Smooth muscle cell (in vitro differentiated cells): ENCODE measurements around the gene KRTCAP3. TPM values are rescaled to one million over a fixed set of nuclear protein-coding genes. Genes with fewer than 3 reads are reported as not detected.

Source experiments
- DNase-seq: peaks from one replicate; lab custom pipeline; 2025; ENCODE audit not compliant: unreplicated experiment; lab: John Stamatoyannopoulos, UW
- H2AFZ ChIP-seq: fragments of 200-600 bp; sonication (generic); 2 replicates; pipeline ENCODE4 v1.6.0; 2016; ENCODE audit warnings: antibody characterized with exemption, low read depth, mild to moderate bottlenecking
- H3F3A ChIP-seq: fragments of 200-600 bp; sonication (generic); 2 replicates; pipeline ENCODE4 v1.6.0; 2017; ENCODE audit warnings: antibody characterized with exemption, low read depth
- H3K27ac ChIP-seq: fragments of 200-600 bp; sonication (generic); 2 replicates; pipeline ENCODE4 v1.5.1; 2016; ENCODE audit warnings: low read depth, mild to moderate bottlenecking
- H3K27me3 ChIP-seq: fragments of 200-600 bp; sonication (generic); 2 replicates; pipeline ENCODE4 v1.6.1; 2016; ENCODE audit warnings: low read depth, mild to moderate bottlenecking
- H3K36me3 ChIP-seq: fragments of 200-600 bp; sonication (generic); 2 replicates; pipeline ENCODE4 v1.5.1; 2016; ENCODE audit warnings: low read depth
- H3K4me1 ChIP-seq: fragments of 200-600 bp; sonication (generic); 2 replicates; pipeline ENCODE4 v1.5.1; 2016; ENCODE audit warnings: low read depth
- H3K4me2 ChIP-seq: fragments of 200-600 bp; sonication (generic); 2 replicates; pipeline ENCODE4 v1.6.0; 2016; ENCODE audit warnings: mild to moderate bottlenecking
- H3K4me3 ChIP-seq: fragments of 200-600 bp; sonication (generic); 2 replicates; pipeline ENCODE4 v1.5.1; 2016; ENCODE audit warnings: mild to moderate bottlenecking
- H3K79me2 ChIP-seq: fragments of 200-600 bp; sonication (generic); 2 replicates; pipeline ENCODE4 v1.6.0; 2016; ENCODE audit warnings: low read depth, mild to moderate bottlenecking
- H3K9ac ChIP-seq: fragments of 200-600 bp; sonication (generic); 2 replicates; pipeline ENCODE4 v1.6.0; 2016; ENCODE audit warnings: low read depth
- H3K9me3 ChIP-seq: fragments of 200-600 bp; sonication (generic); replicated peaks from 2 replicates; pipeline ENCODE4 v1.5.1; 2016; ENCODE audit warnings: low read depth
- H4K20me1 ChIP-seq: fragments of 200-600 bp; sonication (generic); 2 replicates; pipeline ENCODE4 v1.6.0; 2016; ENCODE audit warnings: low read depth
- CTCF ChIP-seq: fragments of 200-600 bp; sonication (generic); IDR thresholded peaks from 2 replicates; pipeline ENCODE4 v1.5.1; 2017; ENCODE audit warnings: borderline replicate concordance, mild to moderate bottlenecking, antibody characterized with exemption; ENCODE audit not compliant: insufficient read depth, poor library complexity, severe bottlenecking
- WGBS: methylation state at CpG from one replicate; pipeline ENCODE4 v1.1.7; 2016; ENCODE audit warnings: low lambda C conversion rate; 5-methylcytosine and 5-hydroxymethylcytosine counted together
- polyA plus RNA-seq: library from polyadenylated mRNA; unstranded; fragments of >200 nt; fragmentation: Nextera tagmentation; extraction: Ambion mirVana; gene quantifications from 2 replicates; pipeline ENCODE4 v1.2.1, GENCODE V29; 2016
- total RNA-seq: library from RNA; depleted of rRNA; stranded (reverse); fragments of >200 nt; gene quantifications from 2 replicates; pipeline ENCODE4 v1.2.3, GENCODE V29; 2014

Gene KRTCAP3
- total and polyA plus RNA-seq, 2 experiments from 2014 or later: 2.9 to 3.2 TPM

DNA sequence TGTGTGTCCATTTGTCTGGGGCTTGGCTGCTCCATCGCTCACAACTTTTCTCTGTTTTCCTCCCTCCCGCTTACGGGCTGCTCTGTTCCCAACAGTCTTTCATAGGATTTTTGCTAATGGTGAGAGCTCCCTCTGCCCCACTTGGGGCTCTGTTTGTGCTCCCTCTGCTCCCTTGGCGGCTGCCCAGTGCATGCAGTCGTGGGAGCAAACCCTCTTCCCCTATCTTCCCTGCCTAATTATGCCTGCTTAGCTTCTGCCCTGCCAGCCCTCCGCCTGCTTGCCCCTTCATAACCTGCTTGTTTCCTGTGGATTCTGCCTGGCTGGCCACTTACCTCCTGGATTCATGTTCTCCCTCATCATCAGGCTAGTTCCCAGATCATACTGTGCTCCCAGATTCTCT, 6.6 kb upstream of the KRTCAP3 start:
- peaks cover 37% of the 10 kb centered on the region for H3K36me3 ChIP-seq
- no peaks in the 10 kb centered on the region for H3K9me3 ChIP-seq
- H4K20me1 ChIP-seq: peaks cover 84% of the 10 kb centered on the region
- no peak for DNase-seq
- peaks cover 33% of the 10 kb centered on the region for H3K79me2 ChIP-seq
- H3F3A ChIP-seq: peaks cover 36% of the 10 kb centered on the region
- no peaks in the 10 kb centered on the region for H3K27me3 ChIP-seq
- no peak overlapping the region for H3K4me2 ChIP-seq
- H2AFZ ChIP-seq: no peak overlapping the region
- no peak for TF ChIP-seq CTCF
- 97% methylated on average over 6 of the region's 6 CpGs for WGBS
- H3K27ac ChIP-seq: no peak overlapping the region
- no peak overlapping the region for H3K9ac ChIP-seq
- H3K4me1 ChIP-seq: peaks cover 3% of the 10 kb centered on the region
- no peak overlapping the region for H3K4me3 ChIP-seq

DNA sequence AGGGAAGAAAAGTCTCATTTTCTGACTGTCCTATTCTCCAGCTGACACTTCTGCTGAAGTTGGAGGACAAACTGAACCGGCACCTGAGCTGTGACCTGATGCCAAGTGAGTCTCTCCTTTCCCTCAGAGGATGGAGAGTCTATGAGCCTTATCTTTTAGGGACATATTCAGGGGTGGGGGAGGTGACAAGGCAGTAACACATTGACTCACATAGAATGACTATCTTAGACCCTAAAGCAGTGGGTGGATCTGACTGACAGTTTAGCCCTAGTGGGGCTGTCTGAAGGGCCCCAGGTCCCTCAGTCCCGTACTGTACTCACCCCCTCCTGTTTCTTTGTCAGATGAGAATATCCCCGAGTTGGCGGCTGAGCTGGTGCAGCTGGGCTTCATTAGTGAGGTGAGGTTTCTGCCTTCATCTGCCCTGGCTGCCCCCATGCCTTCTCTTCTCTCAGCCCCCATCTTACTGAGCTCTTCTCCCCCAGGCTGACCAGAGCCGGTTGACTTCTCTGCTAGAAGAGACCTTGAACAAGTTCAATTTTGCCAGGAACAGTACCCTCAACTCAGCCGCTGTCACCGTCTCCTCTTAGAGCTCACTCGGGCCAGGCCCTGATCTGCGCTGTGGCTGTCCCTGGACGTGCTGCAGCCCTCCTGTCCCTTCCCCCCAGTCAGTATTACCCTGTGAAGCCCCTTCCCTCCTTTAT, 805 bp upstream of the KRTCAP3 start:
- Histone ChIP-seq H3K9ac (no peak overlapping the region), H3K79me2 (no peaks in the 10 kb centered on the region), H4K20me1 (peaks cover 50% of the 10 kb centered on the region), H3K4me3 (no peak overlapping the region), H3K36me3 (peaks cover 20% of the 10 kb centered on the region), H2AFZ (no peak overlapping the region), H3K27me3 (no peaks in the 10 kb centered on the region), H3K27ac (no peak overlapping the region), H3F3A (peaks cover 35% of the 10 kb centered on the region), H3K9me3 (no peaks in the 10 kb centered on the region), H3K4me2 (no peak overlapping the region), H3K4me1 (peaks cover 4% of the 10 kb centered on the region)
- 82% methylated on average over 10 of the region's 10 CpGs for WGBS
- TF ChIP-seq CTCF: no peak
- no peak for DNase-seq

DNA sequence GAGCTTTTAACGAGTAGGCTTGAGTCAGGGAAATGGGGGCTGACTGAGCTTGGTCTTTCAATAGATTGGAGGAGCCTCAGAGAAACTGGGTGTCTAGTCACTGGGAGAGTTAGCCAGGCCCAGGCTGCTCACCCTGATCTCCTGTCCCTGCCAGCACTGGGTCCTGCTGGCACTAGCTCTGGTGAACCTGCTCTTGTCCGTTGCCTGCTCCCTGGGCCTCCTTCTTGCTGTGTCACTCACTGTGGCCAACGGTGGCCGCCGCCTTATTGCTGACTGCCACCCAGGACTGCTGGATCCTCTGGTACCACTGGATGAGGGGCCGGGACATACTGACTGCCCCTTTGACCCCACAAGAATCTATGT, 720 bp downstream of the KRTCAP3 start:
- WGBS: 77% methylated on average over 6 of the region's 6 CpGs

More for the DNA sequence above, 720 bp downstream of the KRTCAP3 start:
- Histone ChIP-seq H3K9ac (no peak overlapping the region), H3K4me1 (peaks cover 4% of the 10 kb centered on the region), H3K27ac (no peak overlapping the region), H4K20me1 (peaks cover 39% of the 10 kb centered on the region), H3K4me2 (no peak overlapping the region), H3K79me2 (no peaks in the 10 kb centered on the region), H3K27me3 (no peaks in the 10 kb centered on the region), H3K9me3 (no peaks in the 10 kb centered on the region), H3K36me3 (peaks cover 10% of the 10 kb centered on the region), H3K4me3 (no peak overlapping the region), H3F3A (peaks cover 23% of the 10 kb centered on the region), H2AFZ (no peak overlapping the region)
- TF ChIP-seq CTCF: no peak
- DNase-seq: no peak
